Measurements from ENCODE around the gene SPATS2L.

SPATS2L gene

GRCh38 chr2:200267350-200267749 is 39.1 kb upstream of the SPATS2L start:
- no peak for TF ChIP-seq CTCF (IDR thresholded peaks at IDR 0.05; ENCODE audit: poor library complexity, severe bottlenecking)

DNA sequence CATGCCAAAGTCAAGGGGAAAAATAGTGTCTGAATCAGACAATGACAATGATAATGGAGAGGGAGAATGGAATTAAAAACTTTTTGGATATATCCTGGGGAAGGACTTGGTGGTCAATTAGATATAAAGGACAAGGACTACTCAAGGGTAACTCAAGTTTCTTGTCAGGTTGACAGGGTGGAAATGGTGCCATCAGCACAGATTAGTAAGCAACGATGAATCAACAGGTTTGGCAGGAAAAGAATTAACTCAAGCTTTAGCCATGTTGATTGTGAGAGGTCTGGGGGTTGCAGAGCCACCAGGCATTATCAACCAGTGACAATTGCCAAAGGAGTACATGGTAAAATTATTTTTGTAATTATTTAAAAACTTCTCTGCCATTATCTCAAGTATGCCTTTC is 35.8 kb upstream of the SPATS2L start:
- no peak for TF ChIP-seq CTCF (IDR thresholded peaks at IDR 0.05; ENCODE audit: poor library complexity, severe bottlenecking)
- no peak overlapping the region for H3K27ac ChIP-seq (ENCODE audit: poor library complexity, severe bottlenecking)
- H3K4me1 ChIP-seq (ENCODE audit: insufficient read depth, poor library complexity, severe bottlenecking) = no peaks in the 10 kb centered on the region
- no peaks in the 10 kb centered on the region for H3K36me3 ChIP-seq (ENCODE audit: low read depth)
- H3K9me3 ChIP-seq (ENCODE audit: severe bottlenecking) = no peaks in the 10 kb centered on the region
- ATAC-seq (ENCODE audit: low read depth) (no peak), DNase-seq (ENCODE audit: low spot score) (no peak)
- no peaks in the 10 kb centered on the region for H3K27me3 ChIP-seq (ENCODE audit: insufficient read depth, poor library complexity, severe bottlenecking)
- no peak overlapping the region for H3K4me3 ChIP-seq (ENCODE audit: severe bottlenecking)

More at GRCh38 chr2:200267350-200267749, 39.1 kb upstream of the SPATS2L start:
- H3K27me3 ChIP-seq (ENCODE audit: insufficient read depth, poor library complexity, severe bottlenecking) = no peaks in the 10 kb centered on the region
- H3K4me1 ChIP-seq (ENCODE audit: insufficient read depth, poor library complexity, severe bottlenecking) = peaks cover 8% of the 10 kb centered on the region
- H3K36me3 ChIP-seq (ENCODE audit: low read depth) = no peaks in the 10 kb centered on the region
- no peaks in the 10 kb centered on the region for H3K9me3 ChIP-seq (ENCODE audit: severe bottlenecking)
- ATAC-seq (ENCODE audit: low read depth) (no peak), DNase-seq (ENCODE audit: low spot score) (no peak)
- no peak overlapping the region for H3K4me3 ChIP-seq (ENCODE audit: severe bottlenecking)
- no peak overlapping the region for H3K27ac ChIP-seq (ENCODE audit: poor library complexity, severe bottlenecking)

- no peak for ATAC-seq (ENCODE audit: low read depth)
- no peaks in the 10 kb centered on the region for H3K4me1 ChIP-seq (ENCODE audit: insufficient read depth, poor library complexity, severe bottlenecking)
- no peak overlapping the region for H3K27ac ChIP-seq (ENCODE audit: poor library complexity, severe bottlenecking)
- DNase-seq (ENCODE audit: low spot score) = no peak
- H3K27me3 ChIP-seq (ENCODE audit: insufficient read depth, poor library complexity, severe bottlenecking) = no peaks in the 10 kb centered on the region
- H3K4me3 ChIP-seq (ENCODE audit: severe bottlenecking) = no peak overlapping the region
- no peak for TF ChIP-seq CTCF (IDR thresholded peaks at IDR 0.05; ENCODE audit: poor library complexity, severe bottlenecking)
- H3K9me3 ChIP-seq (ENCODE audit: severe bottlenecking) = no peaks in the 10 kb centered on the region
- H3K36me3 ChIP-seq (ENCODE audit: low read depth) = no peaks in the 10 kb centered on the region
Observed at GRCh38 chr2:200272320-200272719, 34.2 kb upstream of the SPATS2L start.

GRCh38 chr2:200274116-200275075 is 32.1 kb upstream of the SPATS2L start:
- TF ChIP-seq CTCF (IDR thresholded peaks at IDR 0.05; ENCODE audit: poor library complexity, severe bottlenecking) = no peak
- H3K27ac ChIP-seq (ENCODE audit: poor library complexity, severe bottlenecking) = no peak overlapping the region

More at GRCh38 chr2:200274116-200275075, 32.1 kb upstream of the SPATS2L start:
- no peaks in the 10 kb centered on the region for H3K9me3 ChIP-seq (ENCODE audit: severe bottlenecking)
- no peak for DNase-seq (ENCODE audit: low spot score)
- H3K27me3 ChIP-seq (ENCODE audit: insufficient read depth, poor library complexity, severe bottlenecking) = no peaks in the 10 kb centered on the region
- H3K4me1 ChIP-seq (ENCODE audit: insufficient read depth, poor library complexity, severe bottlenecking) = peaks cover 12% of the 10 kb centered on the region
- H3K4me3 ChIP-seq (ENCODE audit: severe bottlenecking) = no peak overlapping the region
- ATAC-seq (ENCODE audit: low read depth) = no peak
- H3K36me3 ChIP-seq (ENCODE audit: low read depth) = no peaks in the 10 kb centered on the region
